HG03521 (cell line): ENCODE measurements around the gene FDPS.
"Not testable (repeated sequence)": the region's sequence is repeated elsewhere in the genome, so short reads cannot be mapped to it uniquely, and the experiment has no call there.

Experiments used
- ATAC-seq: cut with Tn5 transposase; IDR thresholded peaks from one replicate; pipeline ENCODE4 v1.9.1; 2021; ENCODE audit warnings: mild to moderate bottlenecking, moderate library complexity; ENCODE audit not compliant: unreplicated experiment

The FDPS gene

DNA sequence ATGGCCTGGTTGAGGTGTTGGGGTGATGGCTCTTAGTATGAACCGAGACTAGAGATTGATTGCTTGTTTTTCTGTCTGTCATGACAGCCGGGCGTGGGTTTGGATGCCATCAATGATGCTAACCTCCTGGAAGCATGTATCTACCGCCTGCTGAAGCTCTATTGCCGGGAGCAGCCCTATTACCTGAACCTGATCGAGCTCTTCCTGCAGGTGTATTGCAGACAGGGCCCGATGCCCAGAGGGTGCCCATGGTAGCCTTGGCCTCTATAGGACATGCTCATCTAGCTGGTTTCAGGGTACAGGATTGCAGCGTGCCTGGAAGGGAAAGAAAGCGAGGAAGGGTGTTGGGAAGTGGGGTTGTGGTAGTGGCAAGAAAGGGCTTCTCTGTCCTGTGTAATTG, 9.4 kb downstream of the FDPS start:
- no peak for ATAC-seq

GRCh38 chr1:155319536-155319935, 10.9 kb downstream of the FDPS start:
- no peak for ATAC-seq

DNA sequence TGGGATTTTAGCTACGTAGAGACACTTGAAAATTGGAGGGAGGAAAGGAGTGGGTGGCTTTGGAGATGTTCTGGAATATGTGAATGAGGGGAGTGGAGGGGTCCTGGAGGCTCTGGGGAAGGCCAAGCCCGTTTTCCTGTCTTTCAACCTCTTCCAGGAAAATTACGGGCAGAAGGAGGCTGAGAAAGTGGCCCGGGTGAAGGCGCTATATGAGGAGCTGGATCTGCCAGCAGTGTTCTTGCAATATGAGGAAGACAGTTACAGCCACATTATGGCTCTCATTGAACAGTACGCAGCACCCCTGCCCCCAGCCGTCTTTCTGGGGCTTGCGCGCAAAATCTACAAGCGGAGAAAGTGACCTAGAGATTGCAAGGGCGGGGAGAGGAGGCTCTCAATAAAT, 11.6 kb downstream of the FDPS start:
- ATAC-seq: no peak

DNA sequence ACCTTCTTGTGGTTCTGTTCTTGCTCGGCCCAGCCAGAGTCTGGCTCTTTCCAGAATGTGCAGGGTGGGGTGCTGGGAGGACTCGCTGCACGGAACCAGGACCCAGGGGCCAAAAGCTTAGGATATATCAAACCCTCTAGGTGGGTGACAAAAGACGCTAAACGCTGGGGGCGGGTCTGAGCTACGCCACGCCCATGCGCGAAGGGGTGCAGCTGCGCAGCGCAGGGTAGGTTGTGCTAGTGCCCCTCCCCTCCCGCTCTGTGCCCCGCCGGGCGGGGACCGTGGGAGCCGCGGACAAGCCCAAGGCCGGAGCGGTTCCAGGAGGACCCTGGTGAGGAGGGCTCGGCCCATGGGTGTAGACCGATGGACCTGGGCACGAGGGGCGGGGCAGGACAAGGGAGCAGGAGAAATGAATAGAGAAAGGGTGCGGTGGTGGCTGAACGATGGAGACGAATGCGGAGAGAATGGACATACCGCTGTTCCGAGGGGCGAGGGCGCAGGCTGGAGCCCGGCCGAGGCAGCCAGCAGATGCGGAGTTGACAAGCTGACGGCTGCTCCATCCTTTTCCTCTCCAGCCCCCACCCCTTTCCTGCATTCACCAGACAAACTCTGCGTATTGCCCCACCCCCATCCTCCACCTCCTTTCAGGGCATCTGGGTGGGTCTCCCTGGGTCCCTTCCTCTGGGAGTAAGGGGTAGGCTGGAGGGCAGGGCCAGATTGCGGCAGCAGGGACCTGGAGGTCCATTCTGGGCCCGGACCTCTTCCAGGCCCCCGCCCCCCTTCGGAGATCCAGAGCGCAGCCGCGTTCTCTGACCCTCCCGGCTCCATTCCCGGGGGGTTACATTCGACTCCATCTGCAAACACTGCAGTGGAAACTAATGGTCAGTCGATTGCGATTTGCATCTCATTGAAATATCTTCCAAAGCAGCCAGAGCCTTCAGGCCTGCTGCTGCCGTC, 12.3 kb downstream of the FDPS start, which contains the start of gene RUSC1:
TSS of gene RUSC1 (plus strand) at position 234 of the 957 bp plus-strand sequence. CDS start 880 bp downstream, outside the sequence.
- ATAC-seq: no peak

DNA sequence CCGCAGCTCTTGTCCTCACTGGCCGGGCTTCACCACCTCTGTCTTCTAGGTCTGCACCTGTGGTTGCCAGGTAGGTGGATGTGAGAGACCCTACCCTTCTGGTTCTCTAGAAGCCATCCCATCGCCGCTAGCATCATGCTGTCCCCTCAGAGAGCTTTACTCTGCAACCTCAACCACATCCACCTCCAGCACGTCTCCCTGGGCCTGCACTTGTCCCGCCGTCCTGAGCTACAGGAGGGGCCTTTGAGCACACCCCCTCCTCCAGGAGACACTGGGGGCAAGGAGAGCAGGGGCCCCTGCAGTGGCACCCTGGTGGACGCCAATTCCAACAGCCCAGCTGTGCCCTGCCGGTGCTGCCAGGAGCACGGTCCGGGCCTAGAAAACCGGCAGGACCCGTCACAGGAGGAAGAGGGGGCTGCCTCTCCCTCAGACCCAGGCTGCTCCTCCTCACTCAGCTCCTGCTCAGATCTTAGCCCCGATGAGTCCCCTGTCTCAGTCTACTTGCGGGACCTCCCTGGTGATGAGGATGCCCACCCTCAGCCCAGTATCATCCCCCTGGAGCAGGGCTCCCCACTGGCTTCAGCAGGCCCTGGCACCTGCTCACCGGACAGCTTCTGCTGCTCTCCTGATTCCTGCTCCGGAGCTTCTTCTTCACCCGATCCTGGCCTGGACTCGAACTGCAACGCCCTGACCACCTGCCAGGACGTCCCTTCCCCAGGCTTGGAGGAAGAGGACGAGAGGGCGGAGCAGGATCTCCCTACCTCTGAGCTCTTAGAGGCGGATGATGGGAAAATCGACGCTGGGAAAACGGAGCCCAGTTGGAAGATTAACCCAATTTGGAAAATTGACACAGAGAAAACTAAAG, 13.2 kb downstream of the FDPS start:
- no peak for ATAC-seq

GRCh38 chr1:155322571-155322952, 13.9 kb downstream of the FDPS start:
- no peak for ATAC-seq

DNA sequence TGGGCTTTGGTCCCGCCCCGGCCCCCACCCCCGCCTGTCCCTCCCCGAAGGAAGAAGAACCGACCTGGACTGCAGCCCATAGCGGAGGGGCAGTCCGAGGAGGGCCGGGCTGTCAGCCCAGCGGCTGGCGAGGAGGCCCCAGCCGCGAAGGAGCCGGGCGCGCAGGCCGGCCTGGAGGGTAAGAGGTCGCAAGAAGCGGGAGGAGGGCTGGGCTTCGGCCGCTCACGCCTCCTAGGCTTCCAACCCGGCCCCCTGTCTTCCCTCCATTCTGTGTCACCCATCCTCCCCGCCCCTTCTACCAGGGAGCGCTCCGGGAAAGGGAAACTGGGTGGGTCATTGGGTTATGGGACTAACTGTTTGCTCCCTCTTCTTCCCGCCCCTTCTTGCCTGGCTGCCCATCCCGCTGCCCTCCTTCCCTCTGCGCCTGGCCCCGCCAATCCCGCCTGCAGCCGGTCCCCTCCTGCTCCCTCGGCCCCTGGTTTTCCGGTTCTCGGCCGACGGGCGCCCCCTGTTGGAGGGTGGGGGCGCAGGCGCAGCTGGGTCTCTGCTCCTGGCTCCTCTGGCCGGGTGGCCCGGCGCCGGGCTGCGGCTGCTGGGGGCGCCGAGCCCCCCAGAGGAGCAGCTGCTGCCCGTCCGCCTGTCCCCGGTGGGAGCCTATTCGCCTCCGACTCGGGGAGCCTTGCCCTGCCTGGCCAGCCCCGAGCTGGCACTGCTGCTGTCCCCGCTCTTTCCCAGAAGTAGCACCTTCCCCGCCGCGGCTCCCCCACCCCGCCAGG, 14.5 kb downstream of the FDPS start:
- ATAC-seq: peak; percentile 32

GRCh38 chr1:155323729-155324036, 15.0 kb downstream of the FDPS start:
- peak; percentile 40 for ATAC-seq

DNA sequence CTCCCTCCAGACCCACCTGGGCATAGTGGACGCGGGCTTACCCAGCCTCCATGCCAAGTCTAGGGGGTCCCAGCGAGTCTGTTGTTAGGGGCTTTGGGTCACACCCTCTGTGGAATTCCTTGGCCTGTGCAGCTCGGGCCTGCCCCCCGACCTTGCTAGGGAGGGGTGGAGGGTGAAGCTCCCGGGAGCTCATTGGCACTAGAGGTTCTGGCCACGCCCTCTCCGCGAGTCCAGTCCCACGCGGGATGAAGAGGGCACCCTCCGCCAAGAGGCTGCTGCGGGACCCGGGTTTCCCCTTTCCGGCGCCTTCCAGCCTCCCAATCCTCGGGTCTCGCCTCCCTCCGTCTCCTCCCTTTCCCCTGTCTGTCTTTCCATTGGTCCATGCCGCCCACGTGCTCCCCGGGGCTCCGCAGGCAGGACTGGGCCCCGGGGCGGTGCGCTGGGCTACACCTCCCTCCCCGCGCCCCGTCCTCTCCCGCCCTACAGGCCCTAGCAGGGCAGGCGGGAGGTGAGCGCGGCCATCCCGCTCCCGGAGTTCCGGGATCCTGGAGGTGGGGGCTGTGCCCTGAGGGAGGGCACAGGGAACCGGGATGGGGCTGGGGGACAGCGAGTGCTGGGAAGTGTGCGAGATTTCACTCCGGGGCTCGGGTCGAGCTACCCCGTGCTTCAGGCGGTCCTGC, 15.5 kb downstream of the FDPS start:
- ATAC-seq: peak; percentile 52

DNA sequence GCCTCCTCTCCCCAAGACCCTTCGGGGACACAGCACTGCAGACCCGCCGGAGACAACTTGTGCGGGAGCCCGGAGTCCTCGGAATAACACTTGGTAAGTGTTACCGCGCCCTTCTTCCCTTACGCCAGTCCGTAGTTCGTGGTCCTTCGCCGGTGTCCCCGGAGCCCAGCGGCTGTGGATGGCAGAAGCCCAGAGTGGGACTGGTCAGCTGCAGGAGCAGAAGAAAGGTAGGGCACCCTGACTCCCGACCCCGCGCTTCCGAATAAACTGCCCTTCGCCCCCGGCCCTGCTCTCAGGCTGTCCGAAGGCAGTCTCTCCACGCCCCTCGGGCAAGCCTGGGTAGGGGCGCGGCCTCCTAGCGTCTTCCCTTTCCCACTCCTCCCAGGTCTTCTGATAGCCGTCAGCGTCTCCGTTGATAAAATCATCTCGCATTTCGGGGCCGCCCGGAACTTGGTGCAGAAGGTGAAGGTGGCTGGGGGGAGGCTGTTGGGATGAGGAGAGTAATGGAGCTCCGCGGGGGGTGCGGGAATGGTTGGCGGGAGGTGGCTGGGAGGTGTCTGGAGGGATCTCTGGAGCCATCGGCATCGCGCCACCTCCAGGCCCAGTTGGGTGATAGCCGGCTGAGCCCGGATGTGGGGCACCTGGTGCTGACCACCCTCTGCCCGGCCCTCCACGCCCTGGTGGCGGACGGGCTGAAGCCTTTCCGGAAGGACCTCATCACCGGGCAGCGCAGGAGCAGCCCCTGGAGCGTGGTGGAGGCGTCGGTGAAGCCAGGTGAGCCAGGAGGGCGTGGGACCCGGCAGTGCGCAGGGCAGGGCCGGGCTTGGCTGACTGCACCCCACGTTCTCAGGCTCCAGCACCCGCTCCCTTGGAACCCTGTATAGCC, 16.3 kb downstream of the FDPS start:
- no peak for ATAC-seq

DNA sequence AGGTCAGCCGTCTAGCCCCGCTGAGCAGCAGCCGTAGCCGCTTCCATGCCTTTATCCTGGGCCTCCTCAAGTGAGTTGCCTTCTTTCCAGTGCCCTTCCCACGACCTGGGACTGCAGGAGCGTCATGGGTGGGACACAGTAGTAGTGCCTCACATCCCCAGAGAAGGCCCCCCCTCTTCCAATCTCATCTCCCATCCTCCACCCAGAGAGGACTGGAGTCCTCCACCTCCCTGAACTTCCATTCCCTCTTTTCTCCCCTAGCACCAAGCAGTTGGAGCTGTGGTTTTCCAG, 16.9 kb downstream of the FDPS start:
- no peak for ATAC-seq

- no peak for ATAC-seq
These were observed 17.4 kb downstream of the FDPS start for GRCh38 chr1:155326020-155326526.

DNA sequence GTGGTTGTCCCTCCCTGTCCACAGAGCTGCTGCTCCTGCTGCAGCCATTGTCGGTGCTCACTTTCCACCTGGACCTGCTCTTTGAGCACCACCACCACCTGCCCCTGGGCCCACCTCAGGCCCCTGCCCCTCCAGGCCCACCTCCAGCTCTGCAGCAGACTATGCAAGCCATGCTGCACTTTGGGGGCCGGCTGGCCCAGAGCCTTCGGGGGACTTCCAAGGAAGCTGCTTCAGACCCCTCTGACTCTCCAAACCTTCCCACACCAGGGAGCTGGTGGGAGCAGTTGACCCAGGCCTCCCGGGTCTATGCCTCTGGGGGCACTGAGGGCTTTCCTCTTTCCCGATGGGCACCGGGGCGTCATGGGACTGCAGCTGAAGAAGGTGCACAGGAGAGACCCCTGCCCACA, 18.0 kb downstream of the FDPS start:
- ATAC-seq: no peak

DNA sequence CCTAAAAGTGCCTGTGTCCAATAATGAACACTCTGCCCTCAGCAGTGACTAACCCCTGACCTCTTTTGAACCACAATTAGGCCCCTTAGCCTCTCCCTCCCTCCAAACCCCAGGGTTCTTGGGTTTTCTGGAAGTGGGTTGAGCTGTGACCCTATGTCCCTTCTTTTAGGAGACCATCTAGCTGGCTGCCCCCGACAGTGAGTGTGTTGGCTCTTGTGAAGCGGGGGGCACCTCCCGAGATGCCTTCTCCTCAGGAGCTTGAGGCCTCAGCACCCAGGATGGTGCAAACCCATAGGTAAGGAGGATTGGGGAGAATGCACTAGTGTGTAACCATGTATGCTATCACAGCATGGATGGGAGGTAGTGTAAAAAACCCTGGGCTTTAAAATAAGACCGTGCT, 19.3 kb downstream of the FDPS start:
- ATAC-seq: no peak

- not testable (repeated sequence) for ATAC-seq
These were observed 20.2 kb downstream of the FDPS start for GRCh38 chr1:155328856-155329255.

- ATAC-seq: no peak
These were observed 21.4 kb downstream of the FDPS start for GRCh38 chr1:155329980-155330598.

- no peak for ATAC-seq
These were observed 26.3 kb downstream of the FDPS start for GRCh38 chr1:155334962-155335361.

- ATAC-seq: no peak
These were observed 30.9 kb downstream of the FDPS start for GRCh38 chr1:155339515-155340097.

- no peak for ATAC-seq
These were observed 34.2 kb downstream of the FDPS start for GRCh38 chr1:155342842-155343241.
